Stimulated activated CD8-positive, alpha-beta memory T cell treated with anti-CD3 and anti-CD28 coated beads, Interleukin-7, amount 100 ng/mL, for 1 hour (primary cell): ENCODE results near the gene RNASEH2A.
"Not testable (repeated sequence)": the region's sequence is repeated elsewhere in the genome, so short reads cannot be mapped to it uniquely, and the experiment has no call there.

Source experiments
- DNase-seq, 2 donors: peaks; one replicate each; pipeline ENCODE4 v3.0.0-alpha.2; 2020; ENCODE audit warnings: low read depth in 2 of 2

RNASEH2A gene

DNA sequence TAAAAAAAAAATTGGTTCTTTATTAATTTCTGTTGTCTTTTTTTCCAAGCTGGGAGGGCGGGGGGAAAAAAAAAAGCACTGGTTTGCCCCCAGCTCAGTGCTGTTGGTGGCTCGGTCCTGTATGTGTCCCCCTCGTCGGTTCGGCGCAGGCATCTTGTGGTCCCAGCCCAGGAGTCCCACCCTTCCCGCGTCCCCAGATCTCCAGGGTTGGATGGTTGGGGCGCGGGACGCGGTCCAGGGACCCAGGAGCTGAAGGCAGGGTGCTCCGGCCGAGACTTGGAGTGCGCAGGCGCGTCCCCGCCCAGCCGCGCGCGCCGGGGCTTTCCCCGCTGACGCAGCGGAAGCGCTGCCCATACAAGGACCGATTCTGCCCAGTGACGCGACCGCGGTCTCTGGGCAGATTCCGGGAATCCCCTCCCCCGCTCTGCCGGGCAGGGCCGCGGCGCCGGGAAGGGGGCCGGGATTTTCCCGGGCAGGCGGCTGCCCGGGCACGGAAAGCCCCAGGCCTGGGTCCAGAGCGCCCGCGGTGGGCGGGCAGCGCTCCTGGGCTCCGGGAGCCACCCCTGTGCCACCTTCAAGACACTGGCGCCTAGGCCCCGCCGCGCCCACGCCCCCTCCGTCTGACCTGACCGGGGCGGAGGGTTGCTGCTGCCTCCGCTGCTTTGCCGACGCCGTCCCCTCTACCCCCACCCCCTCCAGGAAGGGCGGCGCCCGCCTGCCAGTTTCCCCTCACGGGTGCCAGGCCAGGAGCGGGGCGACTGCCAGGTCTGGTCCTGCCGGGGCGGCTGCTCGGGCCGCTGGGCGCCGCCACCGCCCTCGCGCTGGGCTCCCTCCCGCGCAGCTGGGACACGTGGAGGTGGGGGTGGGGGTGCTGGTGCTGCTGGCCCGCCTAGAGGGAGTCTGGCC lies 12.8 kb upstream of the RNASEH2A start:
- DNase-seq, result peak; percentile 85 to 91

DNA sequence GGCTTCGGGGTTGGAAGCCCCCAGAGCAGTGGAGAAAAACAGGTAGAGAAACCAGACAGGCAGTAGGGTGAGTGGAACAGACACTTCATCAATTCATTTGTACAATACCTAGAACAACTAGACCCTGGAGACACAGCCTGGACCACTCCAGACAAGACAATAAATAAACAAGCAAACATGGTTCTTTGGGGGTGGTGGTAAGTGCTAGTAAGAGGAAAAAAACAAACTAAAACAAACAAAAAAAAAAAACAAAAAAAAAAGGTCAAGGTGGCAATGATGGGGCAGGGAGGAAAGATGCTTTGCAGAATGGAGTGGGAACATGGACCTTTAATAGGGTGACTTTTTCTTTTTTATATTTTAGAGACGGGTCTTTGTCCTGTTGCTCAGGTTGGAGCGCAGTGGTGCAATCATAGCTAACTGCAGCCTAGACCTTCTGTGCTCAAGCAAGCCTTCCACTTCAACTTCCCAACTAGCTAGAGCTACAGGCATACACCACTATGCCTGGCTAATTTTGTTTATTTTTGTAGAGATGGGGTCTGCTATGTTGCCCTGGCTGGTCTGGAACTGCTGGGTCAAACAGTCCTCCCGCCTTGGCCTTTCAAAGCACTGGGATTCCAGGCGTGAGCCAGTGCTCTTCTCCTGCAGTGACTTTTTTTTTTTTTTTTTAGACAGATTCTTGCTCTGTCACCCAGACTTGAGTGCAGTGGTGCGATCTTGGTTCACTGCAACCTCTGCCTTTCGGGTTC lies 12.0 kb upstream of the RNASEH2A start:
- no peak for DNase-seq

DNA sequence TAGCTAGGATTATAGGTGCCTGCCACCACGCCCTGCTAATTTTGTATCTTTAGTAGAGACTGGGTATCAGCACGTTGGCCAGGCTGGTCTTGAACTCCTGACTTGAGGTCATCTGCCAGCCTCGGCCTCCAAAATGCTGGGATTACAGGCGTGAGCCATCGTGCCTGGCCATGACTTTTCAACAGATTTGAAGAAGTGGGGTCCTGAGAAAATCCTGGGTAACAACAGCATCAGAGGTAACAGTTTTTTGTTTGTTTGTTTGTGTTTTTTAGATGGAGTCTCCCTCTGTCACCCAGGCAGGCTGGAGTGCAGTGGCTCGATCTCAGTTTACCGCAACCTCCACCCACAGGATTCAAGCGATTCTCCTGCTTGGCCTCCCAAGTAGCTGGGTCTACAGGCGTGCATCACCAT lies 11.4 kb upstream of the RNASEH2A start:
- DNase-seq, result no peak

DNA sequence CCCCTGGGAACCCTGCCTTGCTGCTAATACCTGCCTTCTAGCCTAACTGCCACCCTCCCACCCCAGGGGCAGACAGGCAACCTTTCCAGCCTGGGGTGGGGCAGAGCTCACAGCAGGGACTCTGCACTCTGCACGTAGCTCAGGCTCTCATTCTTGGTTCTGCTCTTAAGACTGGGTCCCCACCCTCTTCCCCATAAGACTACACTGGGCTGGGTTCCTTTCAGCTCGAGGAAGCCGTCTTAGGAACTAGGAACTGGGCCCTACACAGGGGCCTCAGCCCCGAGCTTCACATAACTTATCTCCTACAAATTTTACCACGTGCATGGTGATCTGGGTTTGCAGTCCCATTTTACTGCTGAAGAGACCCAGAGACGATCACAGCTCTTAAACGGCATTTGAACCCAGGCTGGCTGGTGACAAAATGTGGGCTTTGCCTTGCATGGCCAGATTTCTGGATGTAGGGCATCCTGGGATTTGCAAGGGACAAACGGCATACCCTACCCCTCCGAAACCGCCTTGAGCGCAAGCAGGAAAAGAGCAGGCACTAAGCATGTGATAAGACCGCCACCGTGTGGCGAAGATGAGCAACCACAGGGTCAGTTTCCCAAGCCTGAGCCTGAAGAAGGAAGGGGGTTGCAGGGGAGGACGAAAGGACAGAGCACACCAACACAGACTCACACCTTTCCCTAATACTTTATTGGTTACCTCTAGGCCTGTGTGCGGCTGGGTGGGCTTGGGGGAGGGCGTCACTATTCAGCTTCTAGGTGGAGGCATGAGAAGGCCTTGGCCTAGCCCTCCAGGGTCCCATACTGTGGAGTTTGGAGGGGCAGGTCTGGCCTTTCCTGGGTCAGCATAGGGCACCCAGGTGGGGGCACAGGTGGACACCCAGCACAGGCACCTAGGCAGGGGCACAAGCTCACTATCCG lies 10.0 kb upstream of the RNASEH2A start:
- peak in 1 of 2 donors; percentile 58 for DNase-seq

DNA sequence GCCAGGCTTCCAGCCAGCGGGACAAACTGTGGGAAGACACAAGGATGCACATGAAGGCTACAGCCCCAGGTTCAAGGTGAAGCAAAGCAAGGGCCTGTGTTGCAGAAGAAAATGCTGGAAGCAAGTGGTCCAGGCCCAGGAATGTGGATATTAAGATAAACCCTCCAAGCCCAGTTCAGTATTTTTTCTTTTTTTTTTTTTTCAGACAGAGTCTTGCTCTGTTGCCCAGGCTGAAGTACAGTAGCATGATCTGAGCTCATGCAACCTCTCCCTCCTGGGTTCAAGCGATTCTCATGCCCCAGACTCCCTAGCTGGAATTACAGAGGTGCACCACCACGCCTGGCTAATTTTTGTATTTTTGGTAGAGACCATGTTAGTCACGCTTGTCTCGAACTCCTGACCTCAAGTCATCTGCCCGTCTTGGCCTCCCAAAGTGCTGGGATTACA lies 9.2 kb upstream of the RNASEH2A start:
- DNase-seq, result no peak

DNA sequence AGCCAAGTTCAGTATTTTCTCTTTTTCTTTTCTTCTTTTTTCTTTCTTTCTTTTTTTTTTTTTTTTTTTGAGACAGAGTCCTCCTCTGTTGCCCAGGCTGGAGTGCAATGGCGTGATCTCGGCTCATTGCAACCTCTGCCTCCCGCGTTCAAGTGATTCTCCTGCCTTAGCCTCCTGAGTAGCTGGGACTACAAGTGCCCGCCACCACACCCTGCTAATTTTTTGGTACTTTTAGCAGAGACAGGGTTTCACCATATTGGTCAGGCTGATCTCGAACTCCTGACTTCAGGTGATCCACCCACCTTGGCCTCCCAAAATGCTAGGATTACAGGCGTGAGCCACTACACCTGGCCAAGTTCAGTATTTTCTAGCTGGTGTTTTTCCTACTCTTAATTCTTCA lies 8.8 kb upstream of the RNASEH2A start:
- DNase-seq, result not testable (repeated sequence)

DNA sequence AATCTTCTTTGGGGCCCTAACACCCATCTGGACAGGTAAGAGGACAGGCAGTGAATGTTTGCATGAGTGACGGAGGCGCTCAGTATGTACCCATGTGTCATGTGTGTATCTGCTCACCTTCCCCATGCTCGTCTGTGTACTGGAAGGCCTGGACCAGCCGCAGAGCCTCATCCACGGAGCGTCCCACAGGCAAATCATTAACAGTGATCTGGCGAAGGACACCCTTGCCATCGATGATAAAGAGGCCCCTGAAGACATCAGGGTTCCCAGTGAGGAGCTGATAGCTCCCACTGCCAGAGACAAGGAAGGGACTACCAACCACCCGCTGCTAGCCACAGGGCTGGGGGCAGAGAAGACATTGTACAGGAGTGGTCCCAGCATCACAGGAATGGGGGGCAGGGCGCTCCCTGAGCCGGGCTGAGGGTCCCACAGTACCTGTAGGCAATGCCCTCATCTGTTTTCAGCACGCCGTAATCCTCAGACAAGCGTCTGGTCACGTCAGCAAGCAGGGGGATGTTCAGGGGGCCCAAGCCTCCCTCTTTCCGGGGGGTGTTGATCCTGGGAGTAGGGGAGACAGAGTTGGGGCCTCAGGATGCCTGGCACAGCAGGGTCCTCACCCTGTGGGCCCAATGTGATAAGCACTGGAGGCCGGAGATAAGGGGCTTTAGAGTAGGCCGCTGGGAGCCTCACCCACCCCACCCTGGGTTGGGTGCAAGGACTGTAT lies 6.5 kb upstream of the RNASEH2A start:
- no peak for DNase-seq

DNA sequence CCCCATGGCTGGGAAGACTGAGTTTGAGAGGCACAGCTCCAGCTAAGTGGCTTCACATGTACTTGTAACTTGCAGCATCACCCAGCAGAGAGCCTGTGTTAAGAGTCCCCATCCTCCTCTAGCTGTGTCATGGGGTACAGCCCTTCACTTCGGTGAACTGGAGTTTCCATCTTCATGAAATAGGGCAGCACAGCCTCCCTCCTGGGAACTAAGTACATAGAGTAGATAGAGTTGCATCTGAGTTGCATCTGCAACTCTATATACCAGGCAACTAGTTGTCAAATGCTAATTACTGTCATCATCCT lies 6.0 kb upstream of the RNASEH2A start:
- DNase-seq, result no peak

DNA sequence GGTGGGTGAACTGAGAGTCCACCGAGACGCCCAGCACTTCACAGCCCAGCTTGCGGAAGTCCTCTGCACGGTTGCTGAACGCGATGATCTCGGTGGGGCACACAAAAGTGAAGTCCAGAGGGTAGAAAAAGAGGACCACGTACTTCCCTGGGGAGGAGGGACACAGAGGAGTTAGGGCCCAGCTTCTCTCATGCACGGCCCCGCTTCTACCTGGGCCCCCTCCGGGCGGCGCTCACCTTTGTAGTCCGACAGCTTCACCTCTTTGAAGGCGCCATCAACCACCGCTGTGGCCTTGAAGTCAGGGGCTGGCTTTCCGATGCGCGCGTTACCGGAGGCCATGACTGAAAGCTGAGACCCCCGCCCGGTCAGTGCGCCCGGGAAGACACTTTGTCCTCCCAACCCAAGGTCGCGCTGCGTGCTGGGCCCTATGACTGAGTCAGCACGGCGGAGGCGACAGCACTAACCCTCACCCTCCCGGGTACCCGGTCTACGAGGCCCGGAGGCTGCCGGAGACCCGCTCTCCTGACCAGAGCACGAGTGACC lies 5.4 kb upstream of the RNASEH2A start:
- DNase-seq, result no peak

DNA sequence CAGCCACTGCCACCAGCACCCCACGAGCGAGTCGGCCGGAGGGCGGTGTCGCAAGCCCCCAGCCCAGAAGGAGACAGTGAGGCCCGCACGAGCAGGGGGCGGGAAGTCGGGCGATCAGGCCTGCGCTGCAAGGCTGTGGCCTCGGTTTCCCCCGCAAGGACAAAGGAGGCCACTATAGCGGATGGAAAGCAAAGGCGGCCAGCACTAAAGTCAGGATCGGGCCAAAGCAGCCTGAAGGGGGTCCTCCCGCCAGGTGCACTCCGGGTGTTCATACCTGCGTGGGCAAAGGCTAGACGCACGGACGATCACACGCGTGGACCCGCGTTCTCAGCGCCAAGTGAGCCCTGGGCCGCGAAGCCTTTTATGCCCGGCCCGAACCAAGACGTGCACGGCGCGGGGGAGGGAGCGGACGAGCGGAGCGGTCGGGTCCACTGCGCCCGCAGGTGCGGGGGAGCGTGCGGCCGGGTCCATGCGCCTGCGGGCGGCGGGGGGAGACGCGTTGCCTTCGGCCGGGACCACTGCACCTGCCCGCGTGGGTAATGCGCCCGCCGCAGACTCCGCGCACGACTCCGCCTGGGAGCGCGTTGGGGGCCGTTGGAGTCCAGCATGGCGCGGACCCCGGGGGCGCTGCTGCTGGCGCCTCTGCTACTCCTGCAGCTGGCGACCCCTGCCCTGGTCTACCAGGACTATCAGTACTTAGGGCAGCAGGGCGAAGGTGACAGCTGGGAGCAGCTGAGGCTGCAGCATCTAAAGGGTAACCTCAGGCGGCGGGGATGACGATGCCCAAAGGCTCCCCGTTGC lies 4.7 kb upstream of the RNASEH2A start, which contains the start of the genes PRDX2 and THSD8:
PRDX2 (minus strand) TSS at position 335 of the 801 bp plus-strand sequence. CDS start 539 bp downstream, outside the sequence.
THSD8 (plus strand) TSS at position 604 of the 801 bp plus-strand sequence; CDS start at position 607, 3 bp downstream.
- no peak for DNase-seq

DNA sequence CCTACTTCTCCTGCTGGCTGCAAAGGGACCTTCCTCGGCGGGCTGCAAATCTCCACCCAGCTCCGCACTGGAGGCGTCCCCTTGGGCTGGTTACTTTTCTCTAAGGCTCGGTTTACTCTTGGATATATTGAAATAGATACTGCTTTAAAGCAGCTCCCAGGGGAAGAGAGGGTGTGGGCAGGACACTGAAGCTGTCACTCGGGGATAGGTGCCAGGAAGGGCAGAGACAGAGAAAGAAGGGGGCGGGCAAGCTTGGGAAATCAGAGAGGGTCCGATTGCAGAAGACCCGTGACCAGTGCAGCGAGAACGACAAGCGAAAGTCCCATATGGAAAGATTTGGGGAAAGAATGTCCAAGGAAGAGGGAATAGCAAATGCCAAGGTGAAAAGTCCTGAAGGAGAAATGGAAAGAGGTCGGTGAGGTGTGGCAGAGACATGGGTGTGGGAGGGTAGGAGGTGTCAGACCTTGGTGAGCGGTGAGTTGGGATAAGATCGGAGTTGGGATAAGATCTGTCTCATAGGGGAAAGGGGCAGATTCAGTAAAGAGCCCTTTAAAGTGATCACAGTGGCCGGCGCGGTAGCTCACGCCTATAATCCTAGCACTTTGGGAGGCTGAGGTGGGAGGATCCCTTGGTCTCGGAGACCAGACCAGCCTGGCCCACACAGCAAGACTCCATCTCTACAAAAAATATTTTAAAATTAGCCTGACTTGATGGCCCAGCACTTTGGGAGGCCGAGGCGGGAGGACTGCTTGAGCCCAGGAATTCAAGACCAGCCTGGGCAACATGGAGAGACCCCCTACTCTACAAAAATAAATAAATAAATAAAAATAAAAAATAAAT lies 3.9 kb upstream of the RNASEH2A start:
- no peak for DNase-seq

DNA sequence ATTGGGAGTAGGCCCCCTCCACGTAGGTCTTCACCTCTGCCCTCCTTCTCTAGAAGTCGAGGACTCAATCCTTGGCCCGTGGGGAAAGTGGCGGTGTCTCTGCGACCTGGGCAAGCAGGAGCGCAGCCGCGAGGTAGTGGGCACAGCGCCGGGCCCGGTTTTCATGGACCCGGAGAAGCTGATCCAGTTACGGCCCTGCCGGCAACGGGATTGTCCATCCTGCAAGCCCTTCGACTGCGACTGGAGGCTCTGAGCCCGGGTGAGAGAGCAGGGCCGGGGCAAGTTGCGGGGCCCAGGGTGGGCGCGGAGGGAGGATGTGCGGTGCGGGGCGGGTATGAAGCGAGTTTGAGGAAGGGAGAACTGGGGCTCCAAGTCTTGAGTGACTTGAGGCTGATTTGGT lies 2.3 kb upstream of the RNASEH2A start:
- DNase-seq, result no peak

DNA sequence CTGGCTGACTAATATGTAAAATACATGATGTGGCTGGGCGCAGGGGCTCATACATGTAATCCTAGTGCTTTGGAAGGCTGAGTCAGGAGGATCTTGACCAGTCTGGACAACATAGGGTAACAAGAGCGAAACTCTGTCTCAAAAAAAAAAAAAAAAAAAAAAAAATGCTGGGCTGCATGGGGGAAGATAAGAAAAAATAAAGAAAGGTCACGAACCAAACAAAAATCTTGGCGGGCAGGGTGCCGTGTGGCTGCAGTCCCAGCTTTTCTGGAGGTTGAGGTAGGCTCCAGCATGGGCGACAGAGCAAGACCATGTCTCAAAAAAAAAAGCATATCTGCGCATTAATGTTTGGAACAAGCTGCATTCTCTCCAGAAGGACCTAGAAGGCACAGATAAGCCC lies 8.7 kb downstream of the RNASEH2A start:
- no peak for DNase-seq

DNA sequence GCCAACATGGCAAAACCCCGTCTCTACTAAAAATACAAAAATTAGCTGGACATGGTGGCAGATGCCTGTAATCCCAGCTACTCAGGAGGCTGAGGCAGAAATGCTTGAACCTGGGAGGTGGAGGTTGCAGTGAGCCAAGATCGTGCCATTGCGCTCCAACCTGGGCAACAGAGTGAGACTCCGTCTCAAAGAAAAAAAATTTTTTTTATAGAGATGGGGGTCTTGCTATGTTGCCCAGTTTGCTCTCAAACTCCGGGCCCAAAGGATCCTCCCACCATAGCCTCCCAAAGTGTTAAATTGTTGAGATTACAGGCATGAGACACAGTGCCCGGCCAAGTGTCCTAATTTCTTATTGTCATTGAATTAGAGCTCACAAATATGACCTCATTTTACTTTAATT lies 10.8 kb downstream of the RNASEH2A start:
- DNase-seq, result not testable (repeated sequence)

DNA sequence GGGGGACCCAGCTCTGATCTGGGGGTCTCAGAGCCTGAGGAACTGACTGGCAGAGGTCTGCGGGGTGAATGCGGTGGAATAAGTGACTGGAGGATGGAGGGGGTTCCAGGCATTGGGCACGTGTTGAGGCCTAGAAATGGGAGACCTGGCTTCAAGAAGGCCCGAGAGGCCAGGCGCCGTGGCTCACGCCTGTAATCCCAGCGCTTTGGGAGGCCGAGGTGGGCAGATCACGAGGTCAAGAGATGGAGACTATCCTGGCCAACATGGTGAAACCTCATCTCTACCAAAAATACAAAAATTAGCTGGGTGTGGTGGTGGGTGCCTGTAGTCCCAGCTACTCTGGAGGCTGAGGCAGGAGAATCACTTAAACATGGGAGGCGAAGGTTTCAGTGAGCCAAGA lies 11.4 kb downstream of the RNASEH2A start:
- not testable (repeated sequence) for DNase-seq

DNA sequence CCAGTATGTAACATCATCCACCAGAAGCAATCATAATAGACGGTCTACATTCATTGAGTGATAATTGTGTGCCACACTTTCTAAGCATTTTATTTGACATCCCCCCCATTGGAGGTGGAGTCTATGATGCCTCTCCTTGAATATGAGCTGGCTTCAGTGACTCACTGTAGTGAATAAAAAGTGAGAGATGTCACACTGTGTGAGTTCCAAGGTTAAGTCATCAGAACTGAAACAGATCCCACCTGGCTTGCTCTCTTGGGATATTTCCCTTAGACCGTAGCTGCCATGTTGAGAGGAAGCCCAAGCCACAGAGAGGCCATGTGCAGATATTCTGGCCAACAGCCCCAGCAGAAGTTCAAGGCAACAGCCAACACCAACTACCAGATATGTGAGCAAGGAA lies 15.4 kb downstream of the RNASEH2A start:
- DNase-seq, result no peak

DNA sequence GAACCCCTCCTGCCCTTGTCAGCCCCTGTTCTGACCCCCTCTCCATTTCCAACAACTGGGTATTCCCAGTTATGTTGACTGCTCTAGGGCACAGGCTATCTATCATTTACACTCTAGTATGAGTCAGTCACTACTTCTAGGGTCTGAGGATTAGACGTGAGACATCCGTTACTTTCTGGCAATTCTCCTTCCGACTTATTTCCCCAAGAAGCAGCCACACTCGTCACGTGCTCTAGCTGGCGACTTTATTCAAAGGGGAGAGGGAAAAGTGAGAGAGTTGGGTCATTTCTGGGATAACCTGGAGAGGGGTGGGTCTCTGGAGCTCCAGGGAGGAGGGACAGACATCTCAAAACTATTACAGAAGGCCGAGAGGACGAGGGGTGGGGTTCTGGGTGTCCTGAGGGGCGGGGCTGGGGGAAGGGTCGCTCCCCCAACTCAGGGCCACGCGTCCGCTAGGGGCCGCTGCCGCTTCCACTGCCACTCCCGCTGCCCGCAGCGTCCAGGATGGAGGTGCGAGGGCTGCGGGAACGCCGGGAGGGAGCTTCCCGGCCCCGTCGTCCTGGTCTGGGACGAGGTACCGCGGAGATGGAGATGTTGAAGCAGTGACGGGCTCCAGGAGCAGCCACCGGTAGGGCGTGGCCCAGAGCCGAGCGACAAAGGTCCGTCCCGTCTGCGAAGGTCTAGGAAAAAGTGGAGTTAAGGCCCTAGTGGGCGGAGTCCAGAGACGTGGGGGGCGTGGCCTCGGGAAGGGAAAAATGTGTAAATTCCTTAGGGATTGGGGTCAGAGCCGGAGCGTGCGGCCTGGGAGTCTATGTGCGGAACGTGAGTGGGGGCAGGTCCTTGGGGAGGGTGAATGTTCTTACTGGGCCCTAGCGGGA lies 19.1 kb downstream of the RNASEH2A start:
- no peak for DNase-seq

DNA sequence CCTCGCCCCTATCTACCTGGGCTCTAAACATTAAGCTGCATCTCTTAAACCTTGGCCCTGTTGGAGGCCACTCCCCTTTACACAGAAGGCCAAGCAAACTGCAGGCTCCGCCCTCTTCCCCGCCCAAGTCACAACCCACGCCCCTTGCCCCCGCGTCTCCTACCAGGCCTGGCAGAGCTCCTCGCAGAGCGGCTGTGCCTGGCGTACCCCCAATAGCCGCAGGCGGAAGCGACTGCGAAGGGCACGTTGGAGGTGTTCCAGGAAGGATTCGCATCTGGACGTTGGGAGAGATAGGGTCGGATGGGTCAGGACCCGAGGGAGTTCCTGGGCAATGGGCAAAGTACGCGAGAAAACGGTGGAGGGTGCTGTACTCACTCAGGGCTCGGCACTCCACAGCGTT lies 22.1 kb downstream of the RNASEH2A start:
- no peak for DNase-seq
